Lung (tissue), 12 donors: ENCODE results near the gene VSIG4. TPM values are rescaled to one million over a fixed set of nuclear protein-coding genes. Genes with fewer than 3 reads are reported as not detected.
"Not testable (repeated sequence)": the region's sequence is repeated elsewhere in the genome, so short reads cannot be mapped to it uniquely, and the experiment has no call there.

ENCODE experiments used
- ATAC-seq: fragments of 200-7000 bp; cut with Tn5 transposase; one replicate; pipeline ENCODE4 v1.9.1; 2020; ENCODE audit warnings: moderate number of reproducible peaks; ENCODE audit not compliant: insufficient read depth, low FRiP score
- DNase-seq, 3 donors: peaks; one replicate each; pipeline ENCODE4 v3.0.0-alpha.2; 2013 to 2017
- H3K27ac ChIP-seq, 2 donors: one replicate each; pipeline ENCODE4 v1.5.1; 2013; ENCODE audit warnings: mild to moderate bottlenecking in 2 of 2, moderate library complexity in 2 of 2, control low read depth in 1 of 2, inconsistent platforms in 1 of 2, low read depth in 1 of 2, low read length in 1 of 2
- H3K27me3 ChIP-seq, 3 donors: one replicate each; pipeline ENCODE4 v1.5.1; 2013; ENCODE audit warnings: low read length in 2 of 3; ENCODE audit not compliant: control insufficient read depth in 3 of 3, insufficient read depth in 3 of 3
- H3K36me3 ChIP-seq, 4 donors: one replicate each; pipeline ENCODE4 v1.5.1; 2013; ENCODE audit warnings: low read length in 4 of 4, mild to moderate bottlenecking in 1 of 4, moderate library complexity in 1 of 4; ENCODE audit not compliant: control insufficient read depth in 4 of 4, insufficient read depth in 4 of 4
- H3K4me1 ChIP-seq, 5 donors: one replicate each; pipeline ENCODE4 v1.5.1; 2013; ENCODE audit warnings: low read length in 5 of 5, mild to moderate bottlenecking in 2 of 5, moderate library complexity in 1 of 5; ENCODE audit not compliant: control insufficient read depth in 5 of 5, insufficient read depth in 5 of 5
- H3K4me3 ChIP-seq: one replicate; pipeline ENCODE4 v1.5.1; 2013; ENCODE audit warnings: mild to moderate bottlenecking, control low read depth, moderate library complexity
- H3K9ac ChIP-seq, 2 donors: one replicate each; pipeline ENCODE4 v1.5.1; 2013; ENCODE audit warnings: low read length in 2 of 2, control low read depth in 1 of 2; ENCODE audit not compliant: insufficient read depth in 1 of 2
- H3K9me3 ChIP-seq, 4 donors: one replicate each; pipeline ENCODE4 v1.5.1; 2013; ENCODE audit warnings: low read length in 3 of 4, mild to moderate bottlenecking in 1 of 4, moderate library complexity in 1 of 4; ENCODE audit not compliant: control insufficient read depth in 4 of 4, insufficient read depth in 3 of 4
- WGBS, 2 donors: extraction: QIAGEN DNeasy Blood & Tissue Kit; methylation state at CpG; one replicate each; pipeline ENCODE4 v1.1.7; 2013; 5-methylcytosine and 5-hydroxymethylcytosine counted together
- polyA plus RNA-seq, 2 donors: library from polyadenylated mRNA; stranded (reverse); fragments of 200-250 nt; gene quantifications; one replicate each; pipeline ENCODE4 v1.2.1, GENCODE V29; 2013
- total RNA-seq, 2 donors: library from RNA; depleted of rRNA in 1 of 2; stranded (reverse); fragments of >200 nt in 1 of 2; gene quantifications; one replicate each; pipeline ENCODE4 v1.2.1, GENCODE V29; 2014 to 2021
- TF ChIP-seq, protein P1 (sequence below): IDR thresholded peaks from 2 replicates; pipeline ENCODE4 v1.5.1; 2012; ENCODE audit warnings: mild to moderate bottlenecking; ENCODE audit errors: control extremely low read depth, extremely low read depth
- donor health status: control.
- donor health status: control.
- donor health status: Bipolar disorder and iron deficiency.
- donor health status: healthy.
- donor health status: DM: yes; HTN: yes; CAD: no.

The VSIG4 gene
- total and polyA plus RNA-seq, 4 donors = 13.7 to 255 (median 154) TPM

DNA sequence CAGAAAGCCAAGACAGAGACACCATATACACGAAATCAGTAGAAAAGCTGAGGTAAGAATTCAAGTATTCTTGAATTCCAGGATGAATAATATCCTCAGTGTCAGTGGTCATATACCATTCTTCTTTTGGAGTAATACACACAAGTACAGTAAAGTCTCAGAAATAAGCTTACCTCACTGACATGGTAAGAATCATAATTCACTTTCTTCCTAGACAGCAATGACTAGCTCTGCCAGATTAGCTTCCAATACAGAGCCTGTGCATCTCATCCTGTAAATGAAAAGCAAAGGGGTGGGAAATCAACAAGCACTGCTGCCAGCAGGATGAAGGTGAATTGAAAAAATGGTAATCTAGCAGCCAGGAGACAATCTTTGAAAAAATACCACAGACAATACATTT is 31.2 kb upstream of the VSIG4 start:
- H3K9me3 ChIP-seq = peaks cover 0 to 11% (median 0%) of the 10 kb centered on the region in 4 donors
- no peaks in the 10 kb centered on the region for H3K4me1 ChIP-seq
- TF ChIP-seq, protein P1, sequence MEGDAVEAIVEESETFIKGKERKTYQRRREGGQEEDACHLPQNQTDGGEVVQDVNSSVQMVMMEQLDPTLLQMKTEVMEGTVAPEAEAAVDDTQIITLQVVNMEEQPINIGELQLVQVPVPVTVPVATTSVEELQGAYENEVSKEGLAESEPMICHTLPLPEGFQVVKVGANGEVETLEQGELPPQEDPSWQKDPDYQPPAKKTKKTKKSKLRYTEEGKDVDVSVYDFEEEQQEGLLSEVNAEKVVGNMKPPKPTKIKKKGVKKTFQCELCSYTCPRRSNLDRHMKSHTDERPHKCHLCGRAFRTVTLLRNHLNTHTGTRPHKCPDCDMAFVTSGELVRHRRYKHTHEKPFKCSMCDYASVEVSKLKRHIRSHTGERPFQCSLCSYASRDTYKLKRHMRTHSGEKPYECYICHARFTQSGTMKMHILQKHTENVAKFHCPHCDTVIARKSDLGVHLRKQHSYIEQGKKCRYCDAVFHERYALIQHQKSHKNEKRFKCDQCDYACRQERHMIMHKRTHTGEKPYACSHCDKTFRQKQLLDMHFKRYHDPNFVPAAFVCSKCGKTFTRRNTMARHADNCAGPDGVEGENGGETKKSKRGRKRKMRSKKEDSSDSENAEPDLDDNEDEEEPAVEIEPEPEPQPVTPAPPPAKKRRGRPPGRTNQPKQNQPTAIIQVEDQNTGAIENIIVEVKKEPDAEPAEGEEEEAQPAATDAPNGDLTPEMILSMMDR = no peak
- ATAC-seq (no peak), DNase-seq (no peak)
- WGBS, 2 donors = 49 to 77% methylated on average over 1 of the region's 1 CpG
- H3K4me3 ChIP-seq = no peak overlapping the region
- H3K9ac ChIP-seq = no peak overlapping the region
- no peaks in the 10 kb centered on the region for H3K36me3 ChIP-seq
- no peak overlapping the region for H3K27ac ChIP-seq
- H3K27me3 ChIP-seq = no peaks in the 10 kb centered on the region

GRCh38 chrX:66064261-66064660 is 24.4 kb upstream of the VSIG4 start:
- no peak overlapping the region for H3K27ac ChIP-seq
- ATAC-seq (no peak), DNase-seq (no peak)
- no peak overlapping the region for H3K4me3 ChIP-seq
- WGBS, 2 donors = 68 to 85% methylated on average over 4 of the region's 4 CpGs
- H3K4me1 ChIP-seq = no peaks in the 10 kb centered on the region
- TF ChIP-seq, protein P1 = no peak
- H3K9me3 ChIP-seq = no peaks in the 10 kb centered on the region
- H3K9ac ChIP-seq = no peak overlapping the region
- H3K27me3 ChIP-seq = no peaks in the 10 kb centered on the region
- H3K36me3 ChIP-seq = no peaks in the 10 kb centered on the region

DNA sequence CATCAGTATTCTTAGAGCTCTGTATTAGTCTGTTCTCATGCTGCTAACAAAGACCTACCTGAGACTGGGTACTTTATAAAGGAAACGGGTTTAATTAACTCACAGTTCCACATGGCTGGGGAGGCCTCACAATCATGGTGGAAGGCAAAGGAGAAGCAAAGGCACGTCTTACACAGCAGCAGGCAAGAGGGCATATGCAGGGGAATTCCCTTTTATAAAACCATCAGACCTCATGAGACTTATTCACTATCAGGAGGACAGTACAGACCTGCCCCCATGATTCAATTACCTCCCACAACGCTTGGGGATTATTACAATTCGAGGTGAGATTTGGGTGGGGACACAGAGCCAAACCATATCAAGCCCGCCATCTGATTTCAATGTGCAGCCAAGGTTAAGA is 17.1 kb upstream of the VSIG4 start:
- DNase-seq, H3K36me3 ChIP-seq, H3K4me3 ChIP-seq, H3K4me1 ChIP-seq, H3K9me3 ChIP-seq, H3K27ac ChIP-seq, H3K9ac ChIP-seq, H3K27me3 ChIP-seq, ATAC-seq: not testable (repeated sequence)
- 60 to 90% methylated on average over 4 to 5 of the region's 5 CpGs for WGBS, 2 donors

- Histone ChIP-seq H3K27ac (no peak overlapping the region), H3K9me3 (peaks cover 0 to 10% (median 3%) of the 10 kb centered on the region in 4 donors), H3K9ac (no peak overlapping the region), H3K4me3 (no peak overlapping the region), H3K27me3 (peaks cover 0 to 6% (median under 1%) of the 10 kb centered on the region in 3 donors), H3K4me1 (no peaks in the 10 kb centered on the region), H3K36me3 (no peaks in the 10 kb centered on the region)
- DNase-seq (no peak), ATAC-seq (no peak)
- 67 to 97% methylated on average over 4 of the region's 4 CpGs for WGBS, 2 donors
- TF ChIP-seq, protein P1 = no peak
Observed at GRCh38 chrX:66054978-66055377, 15.1 kb upstream of the VSIG4 start.
